Fibroblast of pulmonary artery (primary cell): ENCODE results near the gene USP13.

Experiments
- DNase-seq: peaks from one replicate; pipeline ENCODE4 v3.0.0-alpha.2; 2010; ENCODE audit warnings: low read depth
- H3K4me3 ChIP-seq: replicated peaks from 2 replicates; pipeline ENCODE4 v1.5.1; 2011; ENCODE audit warnings: low read depth, mild to moderate bottlenecking, control low read depth, low read length, moderate library complexity
- CTCF ChIP-seq: IDR thresholded peaks from 2 replicates; pipeline ENCODE4 v1.5.1; 2011; ENCODE audit warnings: mild to moderate bottlenecking, control low read depth, low read length, inconsistent platforms; ENCODE audit errors: missing control alignments

USP13 gene

GRCh38 chr3:179671309-179671708, 18.5 kb downstream of the USP13 start:
- no peak for DNase-seq
- H3K4me3 ChIP-seq, result no peak overlapping the region
- no peak for TF ChIP-seq CTCF

- peak; percentile 57 for DNase-seq
- TF ChIP-seq CTCF, result no peak
- H3K4me3 ChIP-seq, result no peak overlapping the region
Measured at GRCh38 chr3:179671747-179672242, 19.0 kb downstream of the USP13 start.

- DNase-seq, result no peak
- TF ChIP-seq CTCF, result no peak
- H3K4me3 ChIP-seq, result no peak overlapping the region
Measured at GRCh38 chr3:179672918-179673317, 20.1 kb downstream of the USP13 start.

GRCh38 chr3:179673523-179673922, 20.7 kb downstream of the USP13 start:
- H3K4me3 ChIP-seq, result no peak overlapping the region
- no peak for DNase-seq
- no peak for TF ChIP-seq CTCF

GRCh38 chr3:179676081-179676480, 23.2 kb downstream of the USP13 start:
- no peak overlapping the region for H3K4me3 ChIP-seq
- no peak for DNase-seq
- no peak for TF ChIP-seq CTCF

GRCh38 chr3:179677884-179678283, 25.0 kb downstream of the USP13 start:
- H3K4me3 ChIP-seq, result no peak overlapping the region
- no peak for DNase-seq
- no peak for TF ChIP-seq CTCF

GRCh38 chr3:179681492-179682263, 28.8 kb downstream of the USP13 start:
- TF ChIP-seq CTCF, result no peak
- DNase-seq, result peak; percentile 52
- H3K4me3 ChIP-seq, result peak overlapping the region; percentile 0
